Measurements from ENCODE around the gene CCL11. TPM values are rescaled to one million over a fixed set of nuclear protein-coding genes. Genes with fewer than 3 reads are reported as not detected.
A peak's percentile ranks its signal among the peaks of the same experiment; 100 is the strongest.

CCL11 gene
- total RNA-seq, 6 experiments from 2014 or later = 0.55 TPM; not detected in 5

- Histone ChIP-seq H3K36me3 (no peaks in the 10 kb centered on the region), H3K27me3 (no peaks in the 10 kb centered on the region), H3K27ac (no peak overlapping the region), H3K4me1 (no peaks in the 10 kb centered on the region), H3K4me3 (no peak overlapping the region), H3K9me3 (no peaks in the 10 kb centered on the region)
- WGBS (ENCODE audit: insufficient coverage, low coverage, low lambda C conversion rate, missing lambda C conversion rate) = 68% methylated on average over 5 of the region's 5 CpGs
- ATAC-seq (no peak), DNase-seq (no peak)
- TF ChIP-seq CTCF (IDR thresholded peaks at IDR 0.05) (no peak), POLR2A (IDR thresholded peaks at IDR 0.05) (no peak)
- intact Hi-C loops (cut with DNase I) = no loop called here
Observed at GRCh38 chr17:34261568-34262337, 23.8 kb upstream of the CCL11 start.

GRCh38 chr17:34265711-34266110, 19.8 kb upstream of the CCL11 start:
- no peak for DNase-seq
- no peak for TF ChIP-seq POLR2A (IDR thresholded peaks at IDR 0.05)
- TF ChIP-seq CTCF (IDR thresholded peaks at IDR 0.05) = no peak

GRCh38 chr17:34269969-34270368, 15.6 kb upstream of the CCL11 start, which contains the start of gene CCL7:
Gene CCL7 (plus strand): TSS chr17:34270221. CDS start chr17:34270291, 70 bp downstream.
- H3K9me3 ChIP-seq = no peaks in the 10 kb centered on the region
- no peak for DNase-seq
- 6% methylated on average over 1 of the region's 1 CpG for WGBS (ENCODE audit: insufficient coverage, low coverage, low lambda C conversion rate, missing lambda C conversion rate)
- H3K4me3 ChIP-seq = no peak within 1 kb of the TSS
- TF ChIP-seq CTCF (IDR thresholded peaks at IDR 0.05) = no peak
- no peak for TF ChIP-seq POLR2A (IDR thresholded peaks at IDR 0.05)
- no peaks in the 10 kb centered on the region for H3K36me3 ChIP-seq
- no peak for ATAC-seq
- H3K27me3 ChIP-seq = no peaks in the 10 kb centered on the region
- intact Hi-C loops (cut with DNase I) = no loop called here
- H3K4me1 ChIP-seq = no peaks in the 10 kb centered on the region
- no peak within 1 kb of the TSS for H3K27ac ChIP-seq

More at GRCh38 chr17:34265711-34266110, 19.8 kb upstream of the CCL11 start:
- H3K9me3 ChIP-seq = no peaks in the 10 kb centered on the region
- H3K36me3 ChIP-seq = no peaks in the 10 kb centered on the region
- no peaks in the 10 kb centered on the region for H3K4me1 ChIP-seq
- no peak overlapping the region for H3K4me3 ChIP-seq
- 25% methylated on average over 3 of the region's 3 CpGs for WGBS (ENCODE audit: insufficient coverage, low coverage, low lambda C conversion rate, missing lambda C conversion rate)
- intact Hi-C loops (cut with DNase I) = no loop called here
- no peak for ATAC-seq
- H3K27me3 ChIP-seq = no peaks in the 10 kb centered on the region
- H3K27ac ChIP-seq = no peak overlapping the region

GRCh38 chr17:34275881-34276280, 9.7 kb upstream of the CCL11 start:
- Histone ChIP-seq H3K27me3 (no peaks in the 10 kb centered on the region), H3K36me3 (no peaks in the 10 kb centered on the region), H3K27ac (no peak overlapping the region), H3K4me1 (no peaks in the 10 kb centered on the region), H3K4me3 (no peak overlapping the region), H3K9me3 (no peaks in the 10 kb centered on the region)
- intact Hi-C loops (cut with DNase I) = no loop called here
- TF ChIP-seq CTCF (IDR thresholded peaks at IDR 0.05) (no peak), POLR2A (IDR thresholded peaks at IDR 0.05) (no peak)
- WGBS (ENCODE audit: insufficient coverage, low coverage, low lambda C conversion rate, missing lambda C conversion rate) = 36% methylated on average over 1 of the region's 1 CpG
- peak in 1 of 4 donors; percentile 39 for ATAC-seq
- DNase-seq = no peak
